Measurements from ENCODE around the gene SH3RF3.

- no peak for TF ChIP-seq ZNF280B (CRISPR knock-in tag; IDR thresholded peaks at IDR 0.05)
- TF ChIP-seq POLR2AphosphoS5 (IDR thresholded peaks at IDR 0.05; ENCODE audit: control insufficient read depth, insufficient read depth, low read depth, low read length): no peak
- no peak for TF ChIP-seq CEBPB (tag; IDR thresholded peaks at IDR 0.05)
- TF ChIP-seq SMARCA4 (IDR thresholded peaks at IDR 0.05): no peak
- TF ChIP-seq EGR1 (conservative IDR thresholded peaks at IDR 0.05): no peak
- TF ChIP-seq RFX5 (IDR thresholded peaks at IDR 0.05; ENCODE audit: low read depth, low read length): no peak
- no peak for TF ChIP-seq ZHX1 (conservative IDR thresholded peaks at IDR 0.05; ENCODE audit: low read length)
Observed at GRCh38 chr2:109448207-109448606, 319.2 kb downstream of the SH3RF3 start.
